SKM-1 (cell line): ENCODE results near the gene SLC35F3.
"Not testable (repeated sequence)": the region's sequence is repeated elsewhere in the genome, so short reads cannot be mapped to it uniquely, and the experiment has no call there.

Experiments used
- DNase-seq: peaks from one replicate; lab custom pipeline; 2025; ENCODE audit not compliant: unreplicated experiment; lab: John Stamatoyannopoulos, UW

SLC35F3 gene

DNA sequence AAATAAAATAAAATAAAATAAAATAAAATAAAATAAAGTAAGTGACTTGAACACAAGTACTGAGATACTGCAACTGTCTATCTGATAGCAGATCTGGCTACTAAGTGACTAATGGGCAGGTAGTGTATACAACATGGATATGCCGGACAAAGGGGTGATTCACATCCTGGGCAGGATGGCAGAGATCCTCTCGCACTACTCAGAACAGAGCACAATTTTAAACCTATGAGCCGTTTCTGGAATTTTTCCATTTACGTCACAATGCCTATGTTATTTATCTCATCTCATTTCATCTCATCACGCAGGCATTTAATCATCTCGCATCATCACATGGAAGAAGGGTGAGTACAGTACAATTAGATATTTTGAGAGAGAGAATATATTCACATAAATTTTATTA, 235.5 kb downstream of the SLC35F3 start:
- DNase-seq = no peak

DNA sequence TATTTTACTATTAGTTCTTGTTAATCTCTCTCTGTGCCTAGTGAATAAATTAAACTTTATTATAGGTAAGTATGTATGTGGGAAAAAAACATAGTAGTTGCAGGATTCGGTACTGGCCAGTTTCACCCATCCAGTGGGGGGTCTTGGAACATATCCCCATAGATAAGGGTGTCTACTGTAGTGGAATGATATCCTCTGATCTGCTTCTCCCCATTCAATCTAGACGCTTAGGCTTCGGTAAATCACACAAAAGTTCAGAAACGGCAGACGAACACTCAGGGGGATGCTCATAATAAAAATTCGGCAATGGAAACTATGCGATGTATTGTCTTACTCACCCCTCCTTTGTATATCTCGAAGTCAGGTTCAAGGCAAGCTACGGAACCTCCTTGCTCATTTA, 235.9 kb downstream of the SLC35F3 start:
- DNase-seq = no peak

DNA sequence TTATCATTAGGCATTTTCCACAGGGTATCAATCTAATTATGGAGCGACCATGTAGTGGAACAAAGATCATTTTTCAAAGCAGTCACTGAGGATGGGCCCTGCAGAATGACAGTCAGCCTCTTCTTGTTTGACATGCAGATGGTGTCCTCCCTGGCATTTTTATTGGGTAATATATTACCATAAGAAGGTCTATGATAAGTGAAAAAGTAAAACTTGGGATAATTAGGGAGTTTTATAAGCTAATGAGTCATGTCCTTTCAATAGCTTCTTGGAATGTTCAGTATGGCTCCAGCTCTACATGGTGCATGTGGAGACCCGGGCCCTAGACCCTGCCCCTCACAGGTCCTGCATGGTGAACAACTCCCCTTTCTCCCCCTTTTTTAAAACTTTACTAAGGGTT, 236.5 kb downstream of the SLC35F3 start:
- no peak for DNase-seq

DNA sequence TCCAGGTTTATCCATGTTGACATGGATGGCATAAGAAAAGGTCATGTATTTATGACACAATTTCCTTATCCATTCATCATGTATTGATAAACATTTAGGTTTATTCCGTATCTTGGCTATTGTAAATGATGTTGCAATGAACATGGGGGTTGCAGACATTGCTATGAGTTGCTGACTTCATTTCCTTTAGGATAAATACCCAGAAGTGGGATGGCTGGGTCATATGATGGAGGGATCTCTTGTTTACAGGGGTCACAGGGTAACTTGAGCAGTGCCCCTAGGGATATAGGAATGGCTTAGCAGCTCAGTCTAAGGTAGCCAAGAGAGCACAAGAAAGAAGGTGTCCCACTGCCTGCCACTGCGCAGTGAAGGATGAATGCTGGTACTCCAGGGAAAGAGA, 239.2 kb downstream of the SLC35F3 start:
- DNase-seq = no peak

DNA sequence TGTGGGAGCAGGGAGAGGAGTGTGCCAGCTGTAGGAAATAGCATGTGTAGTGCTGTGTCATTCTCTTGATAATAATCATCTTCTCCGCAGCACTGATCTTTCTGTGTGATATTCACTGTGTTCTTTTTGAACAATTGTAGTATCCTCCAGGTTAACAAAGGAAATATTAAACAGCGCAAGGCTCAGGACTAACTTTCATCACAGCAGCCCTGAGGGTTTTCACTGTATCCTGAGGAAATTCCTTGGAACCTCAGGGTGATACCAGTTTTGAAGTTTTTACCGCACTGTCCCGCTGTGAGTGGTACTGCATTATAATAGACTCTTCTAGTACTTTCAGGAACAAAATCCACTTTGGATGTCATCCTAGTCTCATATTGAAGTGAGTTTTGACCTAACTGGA, 240.4 kb downstream of the SLC35F3 start:
- no peak for DNase-seq

DNA sequence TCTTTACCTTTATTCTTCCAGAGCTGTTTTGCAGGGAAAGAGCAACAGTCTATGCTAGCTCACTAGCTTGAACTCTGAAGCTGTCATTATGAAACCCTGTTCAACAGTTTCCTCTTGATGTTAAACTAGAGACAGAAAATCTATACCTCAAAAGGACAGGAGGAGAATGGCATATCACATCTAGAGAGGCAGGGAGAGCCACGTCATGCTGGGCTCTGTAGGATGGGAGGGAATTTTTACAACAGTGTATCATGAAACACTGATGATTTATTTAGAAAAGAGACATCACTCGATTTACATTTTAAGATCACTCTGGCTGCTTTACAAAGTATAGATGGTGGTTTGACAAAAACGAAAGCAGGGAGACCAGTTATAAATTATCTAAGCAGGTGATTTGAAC, 243.9 kb downstream of the SLC35F3 start:
- DNase-seq = no peak

DNA sequence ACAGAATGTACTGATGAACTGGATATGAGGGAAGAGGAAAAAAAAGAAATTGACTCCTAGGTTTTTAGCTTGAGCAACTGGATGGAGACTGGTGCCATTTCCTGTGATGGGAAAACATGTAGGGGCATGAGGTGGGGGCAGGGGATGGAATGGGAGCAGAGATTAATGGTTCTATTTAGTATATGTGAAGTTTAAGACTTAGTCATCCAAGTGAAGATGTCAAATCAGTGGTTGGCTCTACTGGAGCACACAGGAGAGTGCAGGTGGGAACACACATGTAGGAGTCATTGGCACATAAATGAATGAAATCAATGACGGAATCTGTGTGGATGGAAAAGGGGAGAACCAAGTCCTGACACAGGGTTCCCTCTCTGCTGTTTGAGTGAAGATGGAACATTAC, 244.3 kb downstream of the SLC35F3 start:
- no peak for DNase-seq

DNA sequence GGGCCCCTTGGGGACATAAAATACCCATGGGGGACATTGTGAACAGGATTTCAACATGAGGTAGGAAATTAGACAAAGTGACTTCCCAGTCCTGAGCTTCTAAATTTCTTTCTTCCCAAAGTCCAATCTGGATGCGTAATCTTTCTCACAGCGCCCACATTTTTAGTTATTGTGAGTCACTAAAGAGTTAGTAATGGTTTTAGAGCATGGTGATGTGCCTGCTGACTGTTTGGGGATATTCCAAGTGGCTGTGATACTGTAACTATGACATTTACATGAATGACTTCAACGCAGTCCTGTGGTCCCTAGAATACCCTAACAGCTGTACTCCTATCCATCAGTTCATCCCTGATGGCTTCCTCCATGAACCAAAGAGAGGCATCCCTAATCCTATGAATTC, 244.7 kb downstream of the SLC35F3 start:
- no peak for DNase-seq

DNA sequence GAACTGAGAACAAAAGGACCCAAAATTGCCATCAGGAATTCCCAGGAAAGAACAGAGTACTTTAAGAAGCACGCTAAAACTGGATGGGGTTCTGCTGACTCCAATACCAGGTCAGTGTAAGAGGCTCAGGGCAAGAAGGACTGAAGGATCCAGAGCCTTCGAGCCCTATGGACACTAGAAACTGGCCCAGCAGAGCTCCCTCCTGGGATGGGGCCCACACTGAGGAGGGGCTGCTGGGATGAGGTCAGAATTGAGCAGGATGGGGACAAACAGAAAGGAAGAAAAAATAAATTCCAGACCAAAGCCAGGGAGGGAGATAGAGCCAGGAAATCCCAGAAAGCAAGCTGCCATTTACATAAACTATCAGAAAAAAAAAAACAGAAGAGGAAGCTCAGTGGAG, 246.4 kb downstream of the SLC35F3 start:
- DNase-seq = no peak

DNA sequence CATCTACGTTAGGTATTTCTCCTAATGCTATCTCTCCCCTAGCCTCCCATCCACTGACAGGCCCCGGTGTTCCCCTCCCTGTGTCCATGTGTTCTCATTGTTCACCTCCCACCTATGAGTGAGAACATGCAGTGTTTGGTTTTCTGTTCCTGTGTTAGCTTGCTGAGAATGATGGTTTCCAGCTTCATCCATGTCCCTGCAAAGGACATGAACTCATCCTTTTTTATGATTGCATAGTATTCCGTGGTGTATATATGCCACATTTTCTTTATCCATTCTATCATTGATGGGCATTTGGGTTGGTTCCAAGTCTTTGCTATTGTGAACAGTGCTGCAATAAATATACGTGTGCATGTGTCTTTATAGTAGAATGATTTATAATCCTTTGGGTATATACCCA, 247.9 kb downstream of the SLC35F3 start:
- DNase-seq = not testable (repeated sequence)

DNA sequence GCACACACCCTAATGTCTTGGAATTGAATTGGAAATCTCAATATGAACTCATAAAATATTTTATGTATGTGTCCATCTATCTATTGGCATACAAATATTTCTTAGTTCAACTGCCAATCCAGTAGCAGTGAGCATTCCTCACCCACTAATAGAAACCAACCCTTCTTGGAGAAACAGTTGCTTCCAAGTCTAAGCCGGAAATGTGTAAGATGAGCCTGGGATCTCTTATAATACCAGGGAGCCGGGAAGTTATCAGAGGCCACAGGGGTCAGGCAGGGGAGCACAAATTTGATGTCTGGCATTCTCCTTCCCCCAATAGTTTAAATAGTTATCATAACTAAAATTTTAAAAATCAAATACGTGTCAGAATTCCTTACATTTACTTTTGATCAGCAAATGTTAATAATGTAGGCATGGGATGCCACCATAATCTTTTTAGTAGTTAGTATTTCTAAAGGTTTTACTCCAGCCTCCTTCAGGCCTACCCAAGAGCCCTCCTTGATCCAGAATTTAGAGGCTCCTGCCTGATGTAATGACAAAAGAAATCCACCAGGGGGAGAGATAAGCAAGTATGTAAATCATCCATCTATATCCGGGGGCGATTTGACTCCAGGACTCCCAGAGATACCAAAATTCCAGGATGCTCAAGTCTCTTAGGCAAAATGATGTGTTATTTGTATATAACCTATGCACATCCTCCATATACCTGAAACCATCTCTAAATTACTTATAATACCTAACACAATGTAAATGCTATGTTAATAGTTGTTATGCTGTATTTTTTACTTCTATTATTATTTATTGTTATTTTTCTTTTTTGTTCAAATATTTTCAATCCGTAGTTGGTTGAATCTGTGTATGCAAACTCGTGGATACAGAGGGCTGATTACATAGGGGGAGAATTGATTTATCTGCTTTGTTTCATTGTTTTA, 250.1 kb downstream of the SLC35F3 start:
- DNase-seq = peak; percentile 75

DNA sequence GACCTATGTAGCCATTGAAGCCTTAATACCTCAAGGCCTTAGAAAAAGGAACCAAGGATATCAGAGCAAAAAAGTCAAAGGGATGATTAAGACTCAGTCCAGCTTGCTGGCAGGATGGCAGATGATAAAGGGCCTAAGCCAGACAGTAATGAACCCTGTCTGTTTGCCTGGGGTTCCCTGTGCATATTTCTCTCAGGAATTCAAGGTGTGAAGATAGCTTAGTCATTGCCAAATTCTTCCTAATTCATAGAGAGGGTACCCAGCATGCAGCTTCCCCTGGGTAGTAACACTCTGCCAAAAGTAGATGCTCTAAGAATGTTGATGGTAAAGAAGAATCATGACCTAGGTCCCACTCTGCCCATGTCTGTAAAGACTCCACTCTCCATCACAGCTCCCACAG, 258.2 kb downstream of the SLC35F3 start:
- no peak for DNase-seq

DNA sequence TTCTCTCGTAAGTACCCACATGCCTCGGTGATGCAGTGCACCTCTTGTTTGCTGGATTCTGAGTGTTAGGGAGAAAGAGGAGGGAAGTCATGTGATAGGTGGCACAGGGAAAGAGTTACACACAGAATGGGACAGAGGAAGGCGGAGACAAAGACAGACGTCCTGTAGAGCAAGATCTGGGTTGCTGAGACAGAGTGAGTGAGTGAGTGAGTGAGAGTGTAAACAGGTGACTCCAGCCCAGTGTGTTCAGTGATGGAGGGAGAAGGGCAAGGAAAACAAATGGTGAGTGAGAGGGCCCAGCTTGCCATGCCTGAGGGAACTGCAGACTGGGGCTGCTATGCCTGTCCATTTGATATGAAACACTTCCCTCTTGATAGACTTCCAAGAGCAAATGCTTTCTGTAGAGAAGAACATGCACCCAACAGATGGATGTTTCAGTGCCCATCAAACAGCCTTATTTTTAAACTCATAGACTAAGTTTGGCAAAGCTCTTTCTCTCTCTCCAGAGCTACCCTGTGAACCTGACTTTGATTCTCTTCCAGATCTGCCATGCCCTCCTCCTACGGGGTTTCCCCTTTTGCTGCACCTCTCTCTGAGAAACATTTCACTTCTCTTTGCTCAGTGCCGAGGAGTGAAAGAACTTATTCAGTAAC, 258.9 kb downstream of the SLC35F3 start:
- DNase-seq = no peak

DNA sequence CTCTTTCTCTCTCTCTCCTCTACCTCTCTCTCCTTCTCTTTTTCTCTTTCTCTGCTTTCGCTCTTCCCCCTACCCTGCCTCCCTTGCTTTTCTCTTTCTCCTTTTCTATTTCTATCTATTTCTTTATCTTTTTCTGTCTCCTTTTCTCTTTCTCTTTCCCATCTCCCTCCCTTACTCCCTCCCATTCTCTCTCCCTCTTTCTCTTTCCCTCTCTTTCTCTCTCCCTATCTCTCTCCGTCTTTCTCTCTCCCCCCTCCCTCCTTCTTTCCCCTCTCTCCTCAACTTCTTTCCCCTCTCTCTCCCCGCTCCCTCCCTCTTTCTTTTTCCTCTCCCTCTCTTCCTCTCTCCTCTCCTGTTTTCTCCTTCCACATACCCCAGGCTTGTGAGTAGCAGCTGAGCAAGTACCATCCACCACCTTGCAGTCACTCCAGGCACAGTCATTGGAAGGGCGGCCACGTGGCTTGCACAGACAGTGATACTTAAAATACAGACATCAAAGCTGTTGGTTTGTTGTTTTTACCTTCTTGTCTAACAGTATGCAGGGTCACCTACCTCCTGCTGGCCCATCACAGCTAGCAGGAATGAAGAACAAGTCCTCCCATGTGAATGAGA, 259.7 kb downstream of the SLC35F3 start:
- DNase-seq = no peak

DNA sequence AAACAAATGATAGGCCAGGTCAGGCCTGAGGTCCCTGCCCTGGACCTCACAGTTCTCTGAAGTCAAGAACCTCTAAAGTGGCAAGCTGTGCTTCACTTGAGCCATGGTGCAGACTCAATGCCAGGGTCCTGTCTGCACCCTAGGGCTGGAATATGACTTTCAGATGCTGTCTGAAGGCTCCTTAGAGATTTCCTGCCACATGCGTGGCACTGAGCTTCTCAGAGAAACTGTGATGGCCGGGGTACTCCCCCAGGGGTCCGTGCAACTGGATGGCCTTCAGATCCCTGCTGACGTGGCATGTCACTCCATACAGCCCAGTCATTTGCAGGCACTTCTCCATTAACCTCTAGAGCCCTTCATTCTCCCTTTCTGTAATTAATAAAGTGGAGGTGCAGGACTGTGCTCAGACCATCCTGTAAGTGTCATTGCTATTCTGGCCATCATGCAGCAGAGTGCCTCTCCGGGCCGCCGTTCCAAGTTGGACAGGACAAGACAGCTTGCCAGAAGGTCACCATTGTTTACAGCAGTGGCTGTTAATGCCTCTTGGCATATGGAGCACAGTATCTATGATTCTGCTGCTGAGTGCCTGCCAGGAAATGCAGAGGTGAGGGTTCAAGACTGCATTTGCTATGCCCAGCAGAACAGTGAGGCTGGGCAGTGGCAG, 263.7 kb downstream of the SLC35F3 start:
- no peak for DNase-seq

DNA sequence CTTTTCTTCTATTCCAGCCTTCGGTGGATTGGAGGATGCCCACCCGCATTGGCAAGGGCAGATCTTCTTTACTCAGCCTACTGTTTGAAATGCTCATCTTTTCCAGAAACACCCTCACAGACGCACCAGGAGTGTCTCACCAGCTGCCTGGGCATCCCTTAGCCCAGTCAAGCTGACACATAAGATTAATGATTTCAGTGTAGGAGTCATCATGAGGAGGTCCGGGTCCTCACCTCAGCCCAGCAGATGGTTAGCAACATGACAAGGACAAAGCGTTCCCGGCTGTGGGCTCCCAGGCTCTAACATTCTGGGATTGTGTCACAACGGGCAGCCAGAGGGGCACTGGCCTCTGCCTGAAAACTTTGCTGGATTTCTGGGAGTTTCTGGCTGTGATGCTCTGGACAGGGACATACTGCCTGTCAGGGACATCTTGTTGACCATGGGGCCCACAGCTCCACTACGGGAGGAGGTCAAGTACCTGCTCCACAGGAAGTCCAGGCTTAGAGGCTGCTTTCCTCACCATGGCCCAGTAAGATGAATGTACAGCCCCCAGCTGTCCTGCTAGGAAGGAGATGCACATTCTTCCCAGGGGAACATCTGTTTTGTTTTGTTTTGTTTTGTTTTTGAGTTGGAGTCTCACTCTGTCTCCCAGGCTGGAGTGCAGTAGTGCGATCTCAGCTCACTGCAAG, 264.8 kb downstream of the SLC35F3 start:
- no peak for DNase-seq

DNA sequence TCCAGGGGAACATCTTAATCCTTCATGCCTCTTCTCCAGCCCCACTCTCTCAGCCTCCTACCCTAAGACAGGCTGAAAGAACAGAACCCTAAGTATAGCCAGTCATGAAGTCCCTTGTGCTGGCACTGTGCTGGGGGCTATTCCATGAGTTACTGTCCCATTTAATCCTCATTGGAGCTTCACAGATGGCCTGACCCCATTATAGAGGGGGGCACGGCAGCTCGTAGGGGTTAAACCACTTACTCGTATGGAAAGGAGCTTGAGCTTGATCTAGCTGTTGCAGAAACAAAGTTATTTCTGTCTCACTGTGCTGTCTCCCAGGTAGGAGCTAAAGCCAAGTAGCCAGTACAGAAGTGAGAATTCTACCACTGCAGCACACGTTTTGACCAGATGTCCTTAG, 265.6 kb downstream of the SLC35F3 start:
- DNase-seq = no peak

DNA sequence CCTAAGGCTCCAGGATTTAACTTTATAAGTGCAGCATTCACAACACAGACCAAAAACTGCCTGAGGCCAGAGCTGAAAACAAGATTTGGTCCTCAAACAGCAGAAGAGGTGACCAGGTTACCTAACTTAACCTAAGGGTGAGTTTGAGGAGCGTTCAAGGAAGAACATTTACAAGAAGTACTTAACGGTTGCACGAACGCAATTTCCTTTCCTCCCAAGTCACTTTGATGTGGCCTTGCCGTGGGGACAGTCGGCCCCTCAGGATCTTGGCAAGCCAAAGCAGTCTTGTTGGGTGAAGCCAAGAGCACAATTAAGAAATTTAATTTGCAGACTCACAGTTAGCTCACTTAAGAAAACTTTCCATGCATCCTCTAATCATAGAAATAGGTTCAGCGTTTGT, 266.1 kb downstream of the SLC35F3 start:
- DNase-seq = peak; percentile 56

DNA sequence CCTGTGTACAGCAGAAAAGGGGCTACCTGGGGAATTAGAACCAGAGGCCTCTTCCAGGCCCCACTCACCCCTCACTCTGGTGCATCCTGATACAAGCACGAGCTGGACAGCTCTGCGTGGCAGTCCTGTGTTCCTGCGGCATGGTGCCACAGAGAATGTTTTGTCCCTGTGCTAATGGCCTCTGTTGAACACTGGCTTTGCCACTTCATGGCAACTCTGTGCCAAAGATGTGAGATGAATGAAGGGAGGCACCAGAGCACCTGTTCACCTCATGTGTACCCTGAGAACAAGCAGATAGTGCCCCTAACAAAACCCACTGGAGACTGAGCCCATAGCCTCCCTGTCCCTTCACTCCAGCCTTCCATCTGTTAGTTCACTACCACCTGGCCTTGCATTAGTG, 269.5 kb downstream of the SLC35F3 start:
- no peak for DNase-seq

DNA sequence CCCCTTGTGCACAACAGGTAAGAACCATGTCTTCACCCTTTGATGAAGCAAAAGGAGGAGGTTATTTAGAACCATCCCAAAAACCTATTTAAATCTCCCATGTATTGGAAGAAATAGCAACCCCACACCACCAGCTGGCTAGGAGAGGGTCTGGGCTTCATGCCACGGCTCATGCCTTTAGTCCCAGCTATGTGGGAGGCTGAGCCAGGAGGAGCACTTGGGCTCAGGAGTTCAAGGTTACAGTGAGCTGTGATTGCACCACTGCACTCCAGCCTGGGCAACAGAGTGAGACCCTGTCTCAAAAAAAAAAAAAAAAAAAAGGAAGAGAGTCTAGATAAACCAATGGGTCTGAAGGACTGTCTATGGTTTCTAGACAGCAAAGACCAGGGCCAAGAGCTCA, 270.9 kb downstream of the SLC35F3 start:
- no peak for DNase-seq

DNA sequence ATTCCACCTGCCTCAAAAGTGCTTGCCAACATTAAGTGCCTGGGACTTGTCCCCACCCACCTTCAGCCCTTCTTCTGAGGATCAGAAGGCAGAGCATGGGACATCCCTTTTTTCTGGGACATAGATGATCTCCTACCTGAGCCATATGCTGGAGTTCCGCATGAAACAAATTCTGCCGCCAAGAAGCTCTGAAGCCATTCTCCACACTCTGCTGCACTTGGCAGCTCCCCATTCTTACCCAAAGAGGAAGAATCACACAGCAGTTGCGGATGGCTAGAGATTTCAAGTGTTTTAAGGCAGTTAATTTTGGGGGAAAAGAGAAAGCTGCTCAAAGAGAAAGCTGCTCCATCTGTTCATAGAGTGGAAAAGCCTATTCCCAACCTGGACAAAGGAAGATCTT, 271.5 kb downstream of the SLC35F3 start:
- no peak for DNase-seq
